Measurements from ENCODE around the gene PCNT. TPM values are rescaled to one million over a fixed set of nuclear protein-coding genes. Genes with fewer than 3 reads are reported as not detected.

The PCNT gene
- total and polyA plus RNA-seq, 9 of the 15 experiments (the other 6 are each of a cell fraction or from before 2014, with no cell fraction given), result 9.1 to 53.5 (median 31.3) TPM

- TF ChIP-seq RFX7 (CRISPR knock-in tag; IDR thresholded peaks at IDR 0.05) (no peak), ETV1 (tag; conservative IDR thresholded peaks at IDR 0.05; ENCODE audit: low read depth) (peak; percentile 96), NFRKB (IDR thresholded peaks at IDR 0.05; ENCODE audit: low read depth) (no peak; the same call in 1 of the 2 replicates), RAD21 (CRISPR knock-in tag; conservative IDR thresholded peaks at IDR 0.05 in 1 of 2, IDR thresholded peaks at IDR 0.05 in 1 of 2) (peak; percentile 39 to 50), ZBTB33 (CRISPR knock-in tag; IDR thresholded peaks at IDR 0.05) (peak; percentile 81), ZFP36 (IDR thresholded peaks at IDR 0.05; ENCODE audit: low read depth, low read length, partially characterized antibody) (peak; percentile 14), HSF4 (CRISPR knock-in tag; IDR thresholded peaks at IDR 0.05; ENCODE audit: borderline replicate concordance) (no peak; the same call in 1 of the 2 replicates), MTA3 (IDR thresholded peaks at IDR 0.05; ENCODE audit: borderline replicate concordance) (peak; percentile 96; the same call in 1 of the 2 replicates), USF2 (CRISPR knock-in tag; IDR thresholded peaks at IDR 0.05) (no peak), KAT2B (IDR thresholded peaks at IDR 0.05; ENCODE audit: low read depth, low read length) (no peak), HNRNPL (IDR thresholded peaks at IDR 0.05; ENCODE audit: low read depth, low read length) (no peak; the same call in 1 of the 2 replicates), SAFB2 (IDR thresholded peaks at IDR 0.05; ENCODE audit: borderline replicate concordance, low read depth, low read length, severe bottlenecking) (no peak), CBX8 (IDR thresholded peaks at IDR 0.05; ENCODE audit: borderline replicate concordance, extremely low read depth, low read depth, low read length, poor library complexity, severe bottlenecking) (no peak), NR0B1 (IDR thresholded peaks at IDR 0.05; ENCODE audit: partially characterized antibody) (no peak), EWSR1 (IDR thresholded peaks at IDR 0.05; ENCODE audit: borderline replicate concordance, low read depth, partially characterized antibody) (no peak), ZNF561 (CRISPR knock-in tag; conservative IDR thresholded peaks at IDR 0.05) (no peak), E2F4 (CRISPR knock-in tag; IDR thresholded peaks at IDR 0.05; ENCODE audit: low read depth) (peak; percentile 39), CXXC5 (CRISPR knock-in tag; IDR thresholded peaks at IDR 0.05) (peak; percentile 95), CSDE1 (IDR thresholded peaks at IDR 0.05) (no peak), TAF15 (IDR thresholded peaks at IDR 0.05; ENCODE audit: low read depth, low read length) (no peak), GATA2 (CRISPR knock-in tag; IDR thresholded peaks at IDR 0.05) (no peak), RBM39 (optimal IDR thresholded peaks at IDR 0.05; ENCODE audit: low read depth, low read length) (no peak)
Observed at GRCh38 chr21:46285761-46286647, 38.0 kb upstream of the PCNT start, which contains the start of gene YBEY (continued).
